ENCODE measurements around the gene ANAPC1.
"Not testable (repeated sequence)": the region's sequence is repeated elsewhere in the genome, so short reads cannot be mapped to it uniquely, and the experiment has no call there.

Gene ANAPC1

DNA sequence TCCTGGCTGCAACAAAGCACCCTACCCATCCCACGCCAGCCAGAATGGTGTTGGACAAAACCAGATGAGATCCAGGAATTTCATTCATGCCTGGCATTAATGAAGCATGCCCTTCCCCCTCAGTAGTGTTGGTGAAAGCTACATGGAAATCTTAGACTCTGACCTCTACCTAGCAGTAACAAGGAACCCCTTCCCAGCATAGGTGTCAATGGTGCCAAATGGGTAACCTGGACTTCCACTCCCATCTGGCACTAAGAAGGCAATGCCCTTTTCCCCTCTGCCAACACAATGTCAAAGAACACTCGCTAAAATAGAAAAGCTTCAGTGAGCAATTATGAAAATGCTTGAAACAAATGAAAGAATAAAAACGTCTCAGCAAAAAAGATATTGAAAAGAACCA is 131.5 kb downstream of the ANAPC1 start:
- not testable (repeated sequence) for H3K4me1 ChIP-seq (ENCODE audit: control insufficient read depth, insufficient read depth, low read length); H3K9me3 ChIP-seq (ENCODE audit: control insufficient read depth, insufficient read depth, low read depth, low read length); H3K36me3 ChIP-seq (ENCODE audit: control insufficient read depth, insufficient read depth, low read length); H3K27me3 ChIP-seq (ENCODE audit: control insufficient read depth, insufficient read depth, low read length); H3K4me3 ChIP-seq (ENCODE audit: low read depth, low read length); H3K27ac ChIP-seq (ENCODE audit: low read depth, low read length); H3K9ac ChIP-seq (ENCODE audit: low read length)

DNA sequence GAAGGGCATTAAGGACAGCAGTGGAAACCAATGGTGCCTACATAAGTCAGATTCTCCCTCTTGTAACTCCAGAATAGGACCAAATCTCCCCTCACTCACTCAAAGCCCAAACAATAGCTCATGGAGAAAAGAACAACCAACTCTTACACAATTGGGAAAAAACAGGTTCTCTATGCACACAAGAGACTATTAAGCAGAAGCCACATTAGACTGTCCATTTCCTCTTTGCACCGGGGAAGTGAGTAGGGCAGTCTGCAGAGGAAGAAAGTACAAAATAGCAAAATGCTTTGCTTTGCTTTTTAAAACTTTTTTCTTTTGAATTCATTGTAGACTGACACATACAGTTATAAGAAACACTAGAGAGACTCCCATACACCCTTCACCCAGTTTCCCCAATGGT is 133.4 kb downstream of the ANAPC1 start:
- H3K27ac ChIP-seq (ENCODE audit: low read depth, low read length); H3K27me3 ChIP-seq (ENCODE audit: control insufficient read depth, insufficient read depth, low read length); H3K4me1 ChIP-seq (ENCODE audit: control insufficient read depth, insufficient read depth, low read length); H3K36me3 ChIP-seq (ENCODE audit: control insufficient read depth, insufficient read depth, low read length); H3K4me3 ChIP-seq (ENCODE audit: low read depth, low read length); H3K9ac ChIP-seq (ENCODE audit: low read length); H3K9me3 ChIP-seq (ENCODE audit: control insufficient read depth, insufficient read depth, low read depth, low read length): not testable (repeated sequence)

DNA sequence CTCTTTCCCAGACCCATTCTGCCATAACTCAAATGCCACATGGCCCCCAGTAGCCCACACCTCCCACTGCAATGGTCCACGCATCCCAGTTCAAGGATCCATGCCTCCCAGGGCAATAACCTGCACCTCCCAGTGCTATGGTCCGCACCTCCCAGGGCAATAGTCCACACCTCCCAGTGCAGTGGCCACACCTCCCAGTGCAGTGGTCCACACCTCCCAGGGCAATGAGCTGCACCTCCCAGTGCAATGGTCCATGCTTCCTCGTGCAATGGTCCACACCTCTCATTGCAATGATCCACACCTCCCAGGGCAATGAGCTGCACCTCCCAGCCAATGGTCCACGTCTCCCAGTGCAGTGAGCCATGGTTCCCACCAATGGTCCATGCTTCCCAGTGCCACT is 135.6 kb downstream of the ANAPC1 start:
- not testable (repeated sequence) for H3K36me3 ChIP-seq (ENCODE audit: control insufficient read depth, insufficient read depth, low read length); H3K27ac ChIP-seq (ENCODE audit: low read depth, low read length); H3K9ac ChIP-seq (ENCODE audit: low read length); H3K9me3 ChIP-seq (ENCODE audit: control insufficient read depth, insufficient read depth, low read depth, low read length); H3K27me3 ChIP-seq (ENCODE audit: control insufficient read depth, insufficient read depth, low read length); H3K4me1 ChIP-seq (ENCODE audit: control insufficient read depth, insufficient read depth, low read length); H3K4me3 ChIP-seq (ENCODE audit: low read depth, low read length)

DNA sequence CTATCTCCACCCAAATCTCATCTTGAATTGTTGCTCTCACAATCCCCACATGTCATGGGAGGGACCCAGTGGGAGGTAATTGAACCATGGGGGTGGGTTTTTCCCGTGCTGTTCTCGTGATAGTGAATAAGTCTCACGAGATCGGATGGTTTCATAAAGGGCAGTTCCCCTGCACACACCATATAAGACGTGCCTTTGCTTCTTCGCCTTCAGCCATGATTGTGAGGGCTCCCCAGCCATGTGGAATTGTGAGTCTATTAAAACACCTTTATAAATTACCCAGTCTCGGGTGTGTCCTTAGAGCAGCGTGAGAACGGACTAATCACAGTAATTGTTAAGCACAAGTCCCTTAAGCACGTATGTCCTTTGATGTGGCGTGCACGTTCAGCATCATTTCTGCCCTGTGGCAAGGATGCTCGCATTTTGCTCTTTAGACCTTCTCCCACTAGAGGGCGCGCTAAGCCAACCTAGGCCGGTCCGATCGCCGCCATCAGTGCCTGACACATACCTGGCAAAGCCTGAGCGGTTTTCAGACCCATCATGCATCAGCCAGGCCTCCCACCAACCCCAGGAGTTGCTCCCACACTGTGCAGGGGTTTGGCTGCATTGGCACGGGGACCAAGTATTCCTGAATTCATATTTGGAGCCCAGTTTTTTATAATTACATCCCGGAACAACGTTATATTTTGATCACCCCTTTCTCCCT is 136.4 kb downstream of the ANAPC1 start:
- not testable (repeated sequence) for H3K9me3 ChIP-seq (ENCODE audit: control insufficient read depth, insufficient read depth, low read depth, low read length); H3K4me1 ChIP-seq (ENCODE audit: control insufficient read depth, insufficient read depth, low read length); H3K4me3 ChIP-seq (ENCODE audit: low read depth, low read length); H3K27me3 ChIP-seq (ENCODE audit: control insufficient read depth, insufficient read depth, low read length); H3K36me3 ChIP-seq (ENCODE audit: control insufficient read depth, insufficient read depth, low read length); H3K27ac ChIP-seq (ENCODE audit: low read depth, low read length); H3K9ac ChIP-seq (ENCODE audit: low read length)

DNA sequence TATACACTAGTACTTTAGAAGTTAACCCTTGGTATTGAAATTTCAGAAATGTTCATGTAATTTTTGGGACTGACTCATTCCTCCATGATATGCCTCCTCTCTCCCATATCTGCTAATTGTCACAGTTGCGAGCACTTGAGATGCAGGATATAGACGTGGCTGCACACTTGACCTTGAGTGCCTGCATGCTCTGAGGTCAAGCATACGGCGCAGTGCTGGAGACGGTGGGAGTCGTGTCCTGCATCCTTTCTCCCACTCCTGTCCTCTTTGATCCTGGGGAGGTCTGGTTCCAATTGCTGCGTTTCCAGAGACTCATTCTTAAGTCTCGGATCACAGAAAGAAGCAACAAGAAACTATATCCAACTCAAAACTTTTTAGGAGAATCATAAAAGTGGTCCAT is 139.2 kb downstream of the ANAPC1 start:
- H3K27ac ChIP-seq (ENCODE audit: low read depth, low read length); H3K4me1 ChIP-seq (ENCODE audit: control insufficient read depth, insufficient read depth, low read length); H3K36me3 ChIP-seq (ENCODE audit: control insufficient read depth, insufficient read depth, low read length); H3K27me3 ChIP-seq (ENCODE audit: control insufficient read depth, insufficient read depth, low read length); H3K4me3 ChIP-seq (ENCODE audit: low read depth, low read length); H3K9me3 ChIP-seq (ENCODE audit: control insufficient read depth, insufficient read depth, low read depth, low read length); H3K9ac ChIP-seq (ENCODE audit: low read length): not testable (repeated sequence)

DNA sequence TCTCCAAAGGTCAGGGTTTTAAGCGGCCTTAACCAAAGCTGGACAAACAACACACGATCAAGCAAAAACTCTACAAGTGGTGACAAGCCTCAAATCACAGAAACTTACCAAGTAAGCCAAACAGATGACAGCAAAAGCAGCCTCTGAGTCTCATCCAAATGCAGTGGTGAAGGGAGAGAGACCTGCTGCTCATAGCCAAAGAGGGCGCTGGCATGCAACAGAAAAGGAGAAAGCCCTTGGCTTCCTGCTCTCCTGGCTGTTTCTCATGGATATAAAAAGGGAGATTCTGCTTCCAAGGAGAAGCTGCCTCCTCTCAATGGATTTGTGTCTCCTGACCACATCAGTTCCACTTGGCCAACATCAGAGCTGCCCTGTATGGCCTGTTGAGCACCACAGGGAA is 142.5 kb downstream of the ANAPC1 start:
- not testable (repeated sequence) for H3K36me3 ChIP-seq (ENCODE audit: control insufficient read depth, insufficient read depth, low read length); H3K27me3 ChIP-seq (ENCODE audit: control insufficient read depth, insufficient read depth, low read length); H3K4me1 ChIP-seq (ENCODE audit: control insufficient read depth, insufficient read depth, low read length); H3K9me3 ChIP-seq (ENCODE audit: control insufficient read depth, insufficient read depth, low read depth, low read length); H3K4me3 ChIP-seq (ENCODE audit: low read depth, low read length); H3K27ac ChIP-seq (ENCODE audit: low read depth, low read length); H3K9ac ChIP-seq (ENCODE audit: low read length)

DNA sequence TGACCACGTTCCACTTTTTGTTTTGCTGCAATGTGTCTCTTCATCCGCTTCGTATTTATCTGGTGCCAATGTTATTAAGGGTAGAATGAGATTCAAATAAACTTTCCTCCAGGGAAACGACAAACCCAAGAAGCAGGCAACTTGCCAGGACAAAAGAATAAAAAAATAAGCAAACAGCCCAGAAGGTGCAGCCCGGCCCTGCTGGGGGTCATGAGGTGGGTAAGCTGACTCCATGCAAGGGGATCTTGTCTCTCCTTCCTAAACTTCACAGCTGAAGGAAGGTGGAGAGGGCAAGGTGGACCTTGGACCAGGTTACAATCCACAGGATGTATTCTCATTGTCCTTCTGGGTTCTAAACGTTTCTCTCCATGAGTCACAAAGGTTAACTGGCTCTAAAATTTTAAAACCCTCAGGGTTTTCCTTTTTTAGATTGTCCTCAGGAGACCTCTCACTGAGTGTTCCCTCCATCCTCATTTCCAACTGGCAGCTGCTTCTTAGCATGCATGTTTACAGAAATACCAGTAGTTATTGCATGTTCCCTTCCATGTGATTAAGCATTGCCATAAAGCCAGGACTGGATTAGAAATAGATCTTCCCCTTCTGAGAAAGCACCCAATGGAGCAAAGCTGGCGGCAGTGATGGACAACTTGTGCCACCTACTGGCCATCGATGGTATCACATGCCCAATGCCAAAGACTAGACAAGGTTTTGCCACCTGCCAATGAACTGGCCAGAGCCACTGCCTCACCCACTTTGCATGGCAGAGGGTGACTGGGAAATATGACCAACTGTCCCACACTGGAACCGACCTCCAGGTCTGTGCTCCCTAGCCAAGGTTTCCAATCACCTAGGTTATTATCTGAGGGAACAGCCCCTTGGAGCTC is 147.9 kb downstream of the ANAPC1 start:
- not testable (repeated sequence) for H3K36me3 ChIP-seq (ENCODE audit: control insufficient read depth, insufficient read depth, low read length); H3K4me1 ChIP-seq (ENCODE audit: control insufficient read depth, insufficient read depth, low read length); H3K27ac ChIP-seq (ENCODE audit: low read depth, low read length); H3K9ac ChIP-seq (ENCODE audit: low read length); H3K4me3 ChIP-seq (ENCODE audit: low read depth, low read length); H3K27me3 ChIP-seq (ENCODE audit: control insufficient read depth, insufficient read depth, low read length); H3K9me3 ChIP-seq (ENCODE audit: control insufficient read depth, insufficient read depth, low read depth, low read length)

DNA sequence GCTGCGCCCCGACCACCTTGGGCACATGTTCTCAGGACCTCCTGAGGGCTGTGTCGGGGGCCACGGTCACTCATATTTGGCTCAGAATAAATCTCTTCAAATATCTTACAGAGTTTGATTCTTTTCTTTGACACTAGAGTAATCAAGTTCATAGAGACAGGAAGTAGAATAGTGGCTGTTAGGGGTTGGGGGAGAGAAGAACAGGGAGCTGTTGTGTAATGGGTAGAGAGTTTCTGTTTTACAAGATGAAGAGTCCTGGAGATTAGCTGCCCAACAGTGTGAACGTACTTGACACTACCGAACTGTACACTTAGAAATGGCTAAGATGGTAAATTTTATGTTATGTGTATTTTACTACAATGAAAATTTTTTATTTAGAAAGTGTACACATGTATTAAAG is 148.6 kb downstream of the ANAPC1 start:
- H3K36me3 ChIP-seq (ENCODE audit: control insufficient read depth, insufficient read depth, low read length); H3K27me3 ChIP-seq (ENCODE audit: control insufficient read depth, insufficient read depth, low read length); H3K4me3 ChIP-seq (ENCODE audit: low read depth, low read length); H3K4me1 ChIP-seq (ENCODE audit: control insufficient read depth, insufficient read depth, low read length); H3K27ac ChIP-seq (ENCODE audit: low read depth, low read length); H3K9me3 ChIP-seq (ENCODE audit: control insufficient read depth, insufficient read depth, low read depth, low read length); H3K9ac ChIP-seq (ENCODE audit: low read length): not testable (repeated sequence)

DNA sequence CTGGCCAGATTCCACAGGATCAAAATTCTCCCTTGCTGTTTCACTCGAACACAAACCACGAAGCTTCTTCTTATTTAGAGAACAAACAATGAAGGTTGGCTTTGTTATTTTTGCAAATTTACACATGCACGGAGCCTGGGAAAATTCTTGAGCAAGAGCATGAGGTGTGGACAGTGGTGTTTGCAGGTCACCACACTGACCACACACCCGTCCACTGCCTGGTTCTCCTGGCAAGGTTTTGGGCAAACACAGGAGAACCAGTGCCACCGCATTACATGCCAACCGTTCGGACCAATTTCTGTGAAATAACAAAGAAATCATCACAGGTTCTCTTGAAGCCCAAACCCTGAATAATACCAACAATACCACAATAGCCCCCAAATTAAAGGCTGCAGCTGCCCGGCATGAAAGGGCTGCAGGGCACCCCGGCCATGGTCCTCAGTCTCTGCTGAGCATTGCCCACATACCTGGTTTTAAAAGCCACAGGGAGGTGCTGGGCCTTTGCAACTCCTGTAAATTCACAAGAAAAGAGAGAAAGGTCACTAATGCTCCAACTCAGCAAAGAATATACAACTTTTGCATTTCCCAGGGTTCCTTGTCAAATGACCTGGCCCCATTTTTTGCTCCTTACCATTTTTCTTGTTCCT is 154.1 kb downstream of the ANAPC1 start:
- H3K4me3 ChIP-seq (ENCODE audit: low read depth, low read length); H3K36me3 ChIP-seq (ENCODE audit: control insufficient read depth, insufficient read depth, low read length); H3K27me3 ChIP-seq (ENCODE audit: control insufficient read depth, insufficient read depth, low read length); H3K4me1 ChIP-seq (ENCODE audit: control insufficient read depth, insufficient read depth, low read length); H3K27ac ChIP-seq (ENCODE audit: low read depth, low read length); H3K9ac ChIP-seq (ENCODE audit: low read length); H3K9me3 ChIP-seq (ENCODE audit: control insufficient read depth, insufficient read depth, low read depth, low read length): not testable (repeated sequence)

DNA sequence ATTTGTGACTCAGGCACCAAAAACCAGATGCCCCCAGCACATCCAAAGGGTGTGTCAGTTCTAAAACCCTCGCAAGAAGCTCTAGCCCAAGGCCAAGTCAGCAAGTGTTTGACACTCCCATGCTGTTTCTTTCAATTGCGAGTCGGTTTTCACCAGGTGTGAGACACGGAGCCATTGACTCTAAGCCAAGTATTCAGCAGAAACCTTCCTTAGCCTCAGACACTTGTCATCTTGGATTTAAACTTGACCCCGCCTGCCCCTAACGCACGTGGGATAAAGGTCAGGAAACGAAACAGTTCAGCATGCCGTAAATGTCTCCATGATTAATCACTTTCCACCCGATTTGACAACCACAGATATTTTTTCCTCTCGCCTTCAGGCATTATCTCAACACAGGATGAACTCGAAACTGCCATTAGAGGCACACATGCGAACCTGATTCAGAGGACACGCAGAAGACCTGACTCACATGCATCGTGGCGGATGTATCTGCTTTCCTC is 156.3 kb downstream of the ANAPC1 start:
- not testable (repeated sequence) for H3K4me3 ChIP-seq (ENCODE audit: low read depth, low read length); H3K36me3 ChIP-seq (ENCODE audit: control insufficient read depth, insufficient read depth, low read length); H3K9me3 ChIP-seq (ENCODE audit: control insufficient read depth, insufficient read depth, low read depth, low read length); H3K9ac ChIP-seq (ENCODE audit: low read length); H3K4me1 ChIP-seq (ENCODE audit: control insufficient read depth, insufficient read depth, low read length); H3K27ac ChIP-seq (ENCODE audit: low read depth, low read length); H3K27me3 ChIP-seq (ENCODE audit: control insufficient read depth, insufficient read depth, low read length)

DNA sequence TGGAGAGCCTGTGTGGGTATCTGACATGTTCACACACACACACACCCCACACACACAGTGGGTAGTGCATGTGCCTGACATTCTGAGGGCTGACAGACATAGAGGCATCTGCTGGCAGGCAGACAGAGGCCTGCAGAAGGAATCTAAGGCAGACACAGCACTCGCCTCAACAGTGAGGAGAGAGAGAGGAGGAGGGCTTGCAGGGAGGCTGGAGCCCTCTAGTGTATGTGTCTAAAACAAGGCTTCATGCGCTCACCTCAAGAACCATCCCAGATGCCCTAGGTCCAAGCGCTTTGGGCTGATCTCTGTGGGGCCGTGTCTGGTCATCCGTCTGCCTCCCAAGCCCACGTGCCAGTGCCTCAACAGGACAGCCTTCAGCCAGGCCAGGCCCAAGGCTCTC is 158.3 kb downstream of the ANAPC1 start:
- H3K27me3 ChIP-seq (ENCODE audit: control insufficient read depth, insufficient read depth, low read length); H3K4me1 ChIP-seq (ENCODE audit: control insufficient read depth, insufficient read depth, low read length); H3K9me3 ChIP-seq (ENCODE audit: control insufficient read depth, insufficient read depth, low read depth, low read length); H3K9ac ChIP-seq (ENCODE audit: low read length); H3K36me3 ChIP-seq (ENCODE audit: control insufficient read depth, insufficient read depth, low read length); H3K27ac ChIP-seq (ENCODE audit: low read depth, low read length); H3K4me3 ChIP-seq (ENCODE audit: low read depth, low read length): not testable (repeated sequence)
